H9 (cell line): ENCODE measurements around the gene RAB11FIP4. TPM values are rescaled to one million over a fixed set of nuclear protein-coding genes. Genes with fewer than 3 reads are reported as not detected.

Experiments
- DNase-seq: peaks from one replicate; pipeline ENCODE4 v3.0.0-alpha.2; 2017
- H2AFZ ChIP-seq: one replicate; pipeline ENCODE4 v1.6.1; 2013; ENCODE audit warnings: mild to moderate bottlenecking, low read length, control low read depth, moderate library complexity
- H2AK5ac ChIP-seq: 2 replicates; pipeline ENCODE4 v1.6.1; 2013; ENCODE audit warnings: low read length, control low read depth, mixed read lengths; ENCODE audit not compliant: insufficient read length
- H2BK120ac ChIP-seq: one replicate; pipeline ENCODE4 v1.6.1; 2013; ENCODE audit warnings: low read depth, mild to moderate bottlenecking, low read length, control low read depth, inconsistent platforms; ENCODE audit not compliant: poor library complexity, severe bottlenecking
- H2BK12ac ChIP-seq: 2 replicates; pipeline ENCODE4 v1.6.1; 2013; ENCODE audit warnings: low read length, control low read depth, mixed read lengths, low read depth; ENCODE audit not compliant: insufficient read length
- H2BK15ac ChIP-seq: 2 replicates; pipeline ENCODE4 v1.6.1; 2013; ENCODE audit warnings: low read depth, low read length, control low read depth
- H2BK20ac ChIP-seq: one replicate; pipeline ENCODE4 v1.6.1; 2013; ENCODE audit warnings: low read depth, mild to moderate bottlenecking, low read length, control low read depth, inconsistent platforms; ENCODE audit not compliant: poor library complexity, severe bottlenecking
- H2BK5ac ChIP-seq: 2 replicates; pipeline ENCODE4 v1.6.1; 2013; ENCODE audit warnings: low read length, control low read depth, mixed read lengths; ENCODE audit not compliant: insufficient read length
- H3K14ac ChIP-seq: 2 replicates; pipeline ENCODE4 v1.6.1; 2013; ENCODE audit warnings: low read length, control low read depth; ENCODE audit not compliant: insufficient read depth
- H3K18ac ChIP-seq: 2 replicates; pipeline ENCODE4 v1.6.1; 2013; ENCODE audit warnings: low read depth, mild to moderate bottlenecking, mixed read lengths, low read length, control low read depth; ENCODE audit not compliant: insufficient read length
- H3K23ac ChIP-seq: 2 replicates; pipeline ENCODE4 v1.6.1; 2013; ENCODE audit warnings: low read length, control low read depth, mixed read lengths, low read depth; ENCODE audit not compliant: insufficient read length
- H3K23me2 ChIP-seq: 2 replicates; pipeline ENCODE4 v1.6.1; 2013; ENCODE audit warnings: low read depth, mild to moderate bottlenecking, mixed read lengths, low read length, control low read depth; ENCODE audit not compliant: insufficient read length, poor library complexity, severe bottlenecking
- H3K27ac ChIP-seq: 2 replicates; pipeline ENCODE4 v1.5.1; 2013; ENCODE audit warnings: low read length, control low read depth, mixed read lengths, low read depth; ENCODE audit not compliant: insufficient read length
- H3K27me3 ChIP-seq: 2 replicates; pipeline ENCODE4 v1.6.1; 2013; ENCODE audit warnings: low read length, control low read depth, inconsistent platforms; ENCODE audit not compliant: insufficient read depth
- H3K4ac ChIP-seq: 2 replicates; pipeline ENCODE4 v1.6.1; 2013; ENCODE audit warnings: low read depth, mild to moderate bottlenecking, control low read depth, inconsistent platforms, low read length, moderate library complexity
- H3K4me1 ChIP-seq: 2 replicates; pipeline ENCODE4 v1.6.1; 2013; ENCODE audit warnings: low read length, control low read depth, inconsistent platforms; ENCODE audit not compliant: insufficient read depth
- H3K4me2 ChIP-seq: 2 replicates; pipeline ENCODE4 v1.6.1; 2013; ENCODE audit warnings: low read length, control low read depth, mixed read lengths; ENCODE audit not compliant: insufficient read length, insufficient read depth
- H3K56ac ChIP-seq: 2 replicates; pipeline ENCODE4 v1.6.1; 2013; ENCODE audit warnings: low read depth, mild to moderate bottlenecking, mixed read lengths, low read length, control low read depth; ENCODE audit not compliant: insufficient read length
- H3K79me1 ChIP-seq: 2 replicates; pipeline ENCODE4 v1.6.1; 2013; ENCODE audit warnings: low read depth, mild to moderate bottlenecking, moderate library complexity, low read length, control low read depth, inconsistent platforms; ENCODE audit not compliant: insufficient read depth, poor library complexity, severe bottlenecking
- H3K79me2 ChIP-seq: 2 replicates; pipeline ENCODE4 v1.6.1; 2013; ENCODE audit warnings: low read length, control low read depth, inconsistent platforms; ENCODE audit not compliant: insufficient read depth
- H3K9ac ChIP-seq: 2 replicates; pipeline ENCODE4 v1.6.1; 2013; ENCODE audit warnings: low read length, control low read depth, mixed read lengths; ENCODE audit not compliant: insufficient read length; ENCODE audit errors: extremely low read depth
- H3K9me3 ChIP-seq: one replicate; pipeline ENCODE4 v1.6.1; 2013; ENCODE audit warnings: low read depth, low read length, inconsistent platforms; ENCODE audit not compliant: control insufficient read depth
- H3T11ph ChIP-seq: one replicate; pipeline ENCODE4 v1.6.1; 2013; ENCODE audit warnings: mild to moderate bottlenecking, low read length, control low read depth, inconsistent platforms
- H4K20me1 ChIP-seq: one replicate; pipeline ENCODE4 v1.6.1; 2013; ENCODE audit not compliant: control insufficient read depth, insufficient read length, insufficient read depth
- H4K5ac ChIP-seq: 2 replicates; pipeline ENCODE4 v1.6.1; 2013; ENCODE audit warnings: low read depth, mild to moderate bottlenecking, mixed read lengths, low read length, control low read depth; ENCODE audit not compliant: insufficient read length
- H4K8ac ChIP-seq: replicated peaks from 2 replicates; pipeline ENCODE4 v1.6.1; 2013; ENCODE audit warnings: low read length, control low read depth, mixed read lengths, low read depth; ENCODE audit not compliant: insufficient read length
- H4K91ac ChIP-seq: 2 replicates; pipeline ENCODE4 v1.6.1; 2013; ENCODE audit warnings: low read depth, mild to moderate bottlenecking, moderate library complexity, mixed read lengths, low read length, control low read depth; ENCODE audit not compliant: insufficient read length
- H3K27ac Mint-ChIP-seq, 3 experiments: 2 replicates in 2 of 3; 3 replicates in 1 of 3; pipeline ENCODE4 v1.8.0; 2020 to 2021; ENCODE audit warnings: mixed read lengths in 3 of 3, mild to moderate bottlenecking in 1 of 3, moderate library complexity in 1 of 3
- H3K27me3 Mint-ChIP-seq: 2 replicates; pipeline ENCODE4 v1.8.0; 2021; ENCODE audit warnings: low read depth, mild to moderate bottlenecking, moderate library complexity, mixed read lengths
- H3K36me3 Mint-ChIP-seq, 3 experiments: 2 replicates in 2 of 3; 3 replicates in 1 of 3; pipeline ENCODE4 v1.8.0; 2020 to 2021; ENCODE audit warnings: low read depth in 3 of 3, mixed read lengths in 3 of 3; ENCODE audit not compliant: insufficient read depth in 1 of 3
- H3K4me1 Mint-ChIP-seq, 2 experiments: 2 replicates each; pipeline ENCODE4 v1.8.0; 2020; ENCODE audit warnings: mixed read lengths in 2 of 2
- H3K4me3 Mint-ChIP-seq, 2 experiments: 2 replicates in 1 of 2; 3 replicates in 1 of 2; pipeline ENCODE4 v1.8.0; 2020 to 2021; ENCODE audit warnings: mild to moderate bottlenecking in 2 of 2, mixed read lengths in 2 of 2, moderate library complexity in 1 of 2
- H3K9me3 Mint-ChIP-seq, 2 experiments: 2 replicates in 1 of 2; 3 replicates in 1 of 2; pipeline ENCODE4 v1.8.0; 2020; ENCODE audit warnings: mild to moderate bottlenecking in 2 of 2, mixed read lengths in 2 of 2, moderate library complexity in 1 of 2
- WGBS: extraction: QIAGEN DNeasy Blood & Tissue Kit; methylation state at CpG from one replicate; pipeline ENCODE4 v1.1.7; 2013; ENCODE audit warnings: missing lambda C conversion rate, low lambda C conversion rate, mixed read lengths; ENCODE audit not compliant: insufficient read length; ENCODE audit errors: extremely low coverage; 5-methylcytosine and 5-hydroxymethylcytosine counted together
- total RNA-seq: library from RNA; stranded (reverse); gene quantifications from 2 replicates; pipeline ENCODE4 v1.2.1, GENCODE V29; 2021
- TF ChIP-seq, protein P1 (sequence below): fragments of 200-600 bp; sonication (generic); conservative IDR thresholded peaks from 3 replicates; pipeline ENCODE4 v1.8.0; 2021; ENCODE audit warnings: antibody characterized with exemption, mild to moderate bottlenecking

Gene RAB11FIP4
- total RNA-seq, 1 experiment from 2014 or later = 25.7 TPM

GRCh38 chr17:31556969-31557645, 165.6 kb downstream of the RAB11FIP4 start:
- Histone ChIP-seq H3K18ac (no peak overlapping the region), H4K5ac (no peak overlapping the region), H2BK5ac (no peak overlapping the region), H3K4ac (no peak overlapping the region), H3T11ph (no peak overlapping the region), H4K8ac (no peak overlapping the region), H3K4me1 (peaks cover 9% of the 10 kb centered on the region; the same call in 1 of the 2 replicates), H2BK12ac (no peak overlapping the region), H3K23me2 (peaks cover 3% of the 10 kb centered on the region), H3K79me1 (no peaks in the 10 kb centered on the region), H2AK5ac (no peak overlapping the region), H4K20me1 (no peaks in the 10 kb centered on the region), H3K56ac (no peak overlapping the region), H3K14ac (no peak overlapping the region), H3K27ac (no peak overlapping the region), H2BK20ac (no peak overlapping the region), H3K79me2 (no peaks in the 10 kb centered on the region), H4K91ac (no peak overlapping the region), H2BK120ac (no peak overlapping the region), H2BK15ac (no peak overlapping the region), H3K9me3 (no peaks in the 10 kb centered on the region), H3K27me3 (peaks cover 4% of the 10 kb centered on the region; the same call in 1 of the 2 replicates), H3K23ac (no peak overlapping the region), H2AFZ (no peak overlapping the region), H3K4me2 (no peak overlapping the region), H3K9ac (no peak overlapping the region)
- WGBS = no CpG with 5 or more reads among the region's 13 CpGs
- no peaks in the 10 kb centered on the region; a peak in 1 of 5 replicates for H3K9me3 Mint-ChIP-seq
- H3K36me3 Mint-ChIP-seq = no peaks in the 10 kb centered on the region
- peaks cover 91% of the 10 kb centered on the region for H3K27me3 Mint-ChIP-seq
- TF ChIP-seq, protein P1, sequence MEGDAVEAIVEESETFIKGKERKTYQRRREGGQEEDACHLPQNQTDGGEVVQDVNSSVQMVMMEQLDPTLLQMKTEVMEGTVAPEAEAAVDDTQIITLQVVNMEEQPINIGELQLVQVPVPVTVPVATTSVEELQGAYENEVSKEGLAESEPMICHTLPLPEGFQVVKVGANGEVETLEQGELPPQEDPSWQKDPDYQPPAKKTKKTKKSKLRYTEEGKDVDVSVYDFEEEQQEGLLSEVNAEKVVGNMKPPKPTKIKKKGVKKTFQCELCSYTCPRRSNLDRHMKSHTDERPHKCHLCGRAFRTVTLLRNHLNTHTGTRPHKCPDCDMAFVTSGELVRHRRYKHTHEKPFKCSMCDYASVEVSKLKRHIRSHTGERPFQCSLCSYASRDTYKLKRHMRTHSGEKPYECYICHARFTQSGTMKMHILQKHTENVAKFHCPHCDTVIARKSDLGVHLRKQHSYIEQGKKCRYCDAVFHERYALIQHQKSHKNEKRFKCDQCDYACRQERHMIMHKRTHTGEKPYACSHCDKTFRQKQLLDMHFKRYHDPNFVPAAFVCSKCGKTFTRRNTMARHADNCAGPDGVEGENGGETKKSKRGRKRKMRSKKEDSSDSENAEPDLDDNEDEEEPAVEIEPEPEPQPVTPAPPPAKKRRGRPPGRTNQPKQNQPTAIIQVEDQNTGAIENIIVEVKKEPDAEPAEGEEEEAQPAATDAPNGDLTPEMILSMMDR = no peak
- H3K4me1 Mint-ChIP-seq = peaks cover 34 to 36% of the 10 kb centered on the region in 2 experiments
- no peak for DNase-seq
- H3K27ac Mint-ChIP-seq = 0 out of 7 replicates have a peak overlapping the region, but pooled peaks of 1 of the 3 experiments have one; percentile 37
- peak overlapping the region in 1 of 2 experiments; percentile 38; a peak in 2 of 5 replicates for H3K4me3 Mint-ChIP-seq
